H1 (cell line): ENCODE data around the gene CROCC2. TPM values are rescaled to one million over a fixed set of nuclear protein-coding genes. Genes with fewer than 3 reads are reported as not detected.
A peak's percentile ranks its signal among the peaks of the same experiment; 100 is the strongest.

Source experiments
- CTCF ChIA-PET: fragments of 300-600 bp; sonication (Branson Sonifier 250); formaldehyde crosslinking; loops from one replicate; lab custom pipeline; 2021; ENCODE audit not compliant: partially characterized antibody; lab: Charles Lee
- POLR2A ChIA-PET: fragments of 300-600 bp; sonication (Branson Sonifier 250); formaldehyde crosslinking; loops from one replicate; lab custom pipeline; 2021; ENCODE audit warnings: inconsistent platforms; ENCODE audit not compliant: partially characterized antibody; lab: Charles Lee
- DNase-seq, 2 experiments: peaks; one replicate each; pipeline versions ENCODE4 v3.0.0 to v3.0.0-alpha.2; 2010 to 2022; ENCODE audit warnings: low spot score in 2 of 2, low read depth in 1 of 2, mixed read lengths in 1 of 2
- FAIRE-seq: peaks from 2 replicates; lab custom pipeline; 2011; peaks lifted over from hg19 to GRCh38; lab: Jason Lieb, UNC
- H2AFZ ChIP-seq: 2 replicates; pipeline ENCODE4 v1.8.1; 2012; ENCODE audit warnings: low read length, inconsistent platforms
- H2AK5ac ChIP-seq: 2 replicates; pipeline ENCODE4 v1.6.1; 2013; ENCODE audit warnings: low read depth, low read length
- H2BK120ac ChIP-seq: replicated peaks from 2 replicates; pipeline ENCODE3; 2013; ENCODE audit warnings: low read depth, low read length, inconsistent platforms
- H2BK12ac ChIP-seq: 2 replicates; pipeline ENCODE4 v1.6.1; 2013; ENCODE audit warnings: low read depth, low read length
- H2BK15ac ChIP-seq: 2 replicates; pipeline ENCODE4 v1.6.1; 2013; ENCODE audit warnings: low read length
- H2BK20ac ChIP-seq: 2 replicates; pipeline ENCODE4 v1.6.1; 2013; ENCODE audit warnings: low read length
- H2BK5ac ChIP-seq: 2 replicates; pipeline ENCODE4 v1.6.1; 2013; ENCODE audit warnings: low read depth, low read length
- H3K14ac ChIP-seq: 2 replicates; pipeline ENCODE4 v1.6.1; 2013; ENCODE audit warnings: inconsistent platforms; ENCODE audit not compliant: insufficient read length
- H3K18ac ChIP-seq: 2 replicates; pipeline ENCODE4 v1.6.1; 2013; ENCODE audit warnings: low read length; ENCODE audit errors: extremely low read depth
- H3K23ac ChIP-seq: 2 replicates; pipeline ENCODE4 v1.6.1; 2013; ENCODE audit warnings: inconsistent platforms; ENCODE audit not compliant: insufficient read length
- H3K23me2 ChIP-seq: 2 replicates; pipeline ENCODE4 v1.6.1; 2013; ENCODE audit warnings: low read depth, low read length
- H3K27ac ChIP-seq: 2 replicates; pipeline ENCODE4 v1.6.1; 2011; ENCODE audit warnings: low read depth, low read length, inconsistent platforms
- H3K27me3 ChIP-seq, 4 experiments: replicated peaks in 1 of 4; 1 replicate in 1 of 4; 2 replicates in 3 of 4; pipeline versions ENCODE4 v1.6.1 to v1.8.1; 2011 to 2013; ENCODE audit warnings: low read length in 3 of 4, mild to moderate bottlenecking in 3 of 4, inconsistent platforms in 2 of 4, mixed read lengths in 2 of 4, moderate library complexity in 1 of 4; ENCODE audit not compliant: control insufficient read depth in 3 of 4, insufficient read depth in 3 of 4; ENCODE audit errors: extremely low read depth in 1 of 4
- H3K36me3 ChIP-seq, 4 experiments: 2 replicates each; pipeline versions ENCODE4 v1.6.1 to v1.8.1; 2011 to 2013; ENCODE audit warnings: mild to moderate bottlenecking in 4 of 4, low read length in 3 of 4, moderate library complexity in 2 of 4, control low read depth in 1 of 4, inconsistent platforms in 1 of 4; ENCODE audit not compliant: insufficient read depth in 4 of 4, control insufficient read depth in 2 of 4
- H3K4ac ChIP-seq: replicated peaks from 2 replicates; pipeline ENCODE3; 2013; ENCODE audit warnings: low read length, low read depth, mixed read lengths, inconsistent platforms; ENCODE audit not compliant: insufficient read length
- H3K4me1 ChIP-seq, 4 experiments: replicated peaks in 1 of 4; 1 replicate in 1 of 4; 2 replicates in 3 of 4; pipeline versions ENCODE4 v1.6.1 to v1.8.1; 2011 to 2013; ENCODE audit warnings: low read length in 3 of 4, inconsistent platforms in 2 of 4, mixed read lengths in 1 of 4; ENCODE audit not compliant: insufficient read depth in 4 of 4, control insufficient read depth in 3 of 4
- H3K4me2 ChIP-seq, 2 experiments: 2 replicates each; pipeline versions ENCODE4 v1.6.1 to v1.8.1; 2011 to 2013; ENCODE audit warnings: low read depth in 2 of 2, low read length in 2 of 2, control low read depth in 1 of 2, inconsistent platforms in 1 of 2, mild to moderate bottlenecking in 1 of 2; ENCODE audit not compliant: insufficient read depth in 1 of 2
- H3K4me3 ChIP-seq, 4 experiments: fragments of 200-600, 300-600 bp in 1 of 4; sonication (generic), shearing (Covaris generic), sonication (Bioruptor Twin) in 1 of 4; 2 replicates each; pipeline versions ENCODE4 v1.5.1 to v1.8.1; 2011 to 2016; ENCODE audit warnings: low read length in 4 of 4, low read depth in 3 of 4, control low read depth in 2 of 4, inconsistent platforms in 2 of 4, mild to moderate bottlenecking in 2 of 4, mixed read lengths in 1 of 4, moderate library complexity in 1 of 4; ENCODE audit not compliant: insufficient read depth in 2 of 4; ENCODE audit errors: extremely low read depth in 1 of 4
- H3K56ac ChIP-seq: replicated peaks from 2 replicates; pipeline ENCODE3; 2013; ENCODE audit warnings: low read depth, mild to moderate bottlenecking, mixed read lengths, low read length, inconsistent platforms; ENCODE audit not compliant: insufficient read length
- H3K79me1 ChIP-seq: 2 replicates; pipeline ENCODE4 v1.6.1; 2013; ENCODE audit warnings: low read depth, low read length, control low read depth
- H3K79me2 ChIP-seq, 2 experiments: 2 replicates each; pipeline versions ENCODE4 v1.6.1 to v1.8.1; 2012 to 2013; ENCODE audit warnings: low read length in 2 of 2, mild to moderate bottlenecking in 2 of 2, inconsistent platforms in 1 of 2; ENCODE audit not compliant: insufficient read depth in 2 of 2, control insufficient read depth in 1 of 2
- H3K9ac ChIP-seq, 4 experiments: replicated peaks in 1 of 4; 1 replicate in 1 of 4; 2 replicates in 3 of 4; pipeline versions ENCODE4 v1.6.1 to v1.8.1; 2011 to 2013; ENCODE audit warnings: low read depth in 3 of 4, low read length in 3 of 4, control low read depth in 2 of 4, mild to moderate bottlenecking in 2 of 4, moderate library complexity in 2 of 4, inconsistent platforms in 1 of 4; ENCODE audit errors: extremely low read depth in 1 of 4
- H3K9me3 ChIP-seq, 2 experiments: 2 replicates each; pipeline versions ENCODE4 v1.6.1 to v1.8.1; 2012 to 2013; ENCODE audit warnings: mild to moderate bottlenecking in 2 of 2, moderate library complexity in 2 of 2, control low read depth in 1 of 2, inconsistent platforms in 1 of 2, low read depth in 1 of 2, low read length in 1 of 2, mixed read lengths in 1 of 2; ENCODE audit not compliant: insufficient read depth in 2 of 2
- H4K20me1 ChIP-seq, 2 experiments: replicated peaks in 1 of 2; 2 replicates each; pipeline versions ENCODE3 to v1.8.1; 2011 to 2013; ENCODE audit warnings: inconsistent platforms in 2 of 2, low read length in 2 of 2, mild to moderate bottlenecking in 1 of 2; ENCODE audit not compliant: insufficient read depth in 2 of 2, control insufficient read depth in 1 of 2
- H4K5ac ChIP-seq: 2 replicates; pipeline ENCODE4 v1.6.1; 2013; ENCODE audit warnings: low read length, low read depth, mixed read lengths, inconsistent platforms; ENCODE audit not compliant: insufficient read length
- H4K8ac ChIP-seq: 2 replicates; pipeline ENCODE4 v1.8.0; 2013; ENCODE audit warnings: mild to moderate bottlenecking, moderate library complexity, low read length, inconsistent platforms; ENCODE audit not compliant: insufficient read depth; ENCODE audit errors: extremely low read depth
- H4K91ac ChIP-seq: replicated peaks from 2 replicates; pipeline ENCODE3; 2013; ENCODE audit warnings: low read length, mixed read lengths, inconsistent platforms; ENCODE audit not compliant: insufficient read length
- ASH2L ChIP-seq: fragments of 200-600, 300-600 bp; sonication (generic); IDR thresholded peaks from one replicate; pipeline ENCODE4 v1.7.1; 2017; ENCODE audit warnings: low read length
- BCL11A ChIP-seq, 2 experiments: IDR thresholded peaks; one replicate each; pipeline ENCODE4 v1.6.1; 2011; ENCODE audit warnings: low read depth in 2 of 2, low read length in 2 of 2, mild to moderate bottlenecking in 2 of 2
- GABPA ChIP-seq: IDR thresholded peaks from 2 replicates; pipeline ENCODE4 v1.6.1; 2011; ENCODE audit warnings: mild to moderate bottlenecking, low read length, moderate library complexity, borderline replicate concordance; ENCODE audit not compliant: insufficient read depth
- JUN ChIP-seq: IDR thresholded peaks from 2 replicates; pipeline ENCODE4 v1.6.1; 2011; ENCODE audit warnings: low read depth, mild to moderate bottlenecking, improper control_type of control experiment, low read length
- KDM1A ChIP-seq: fragments of 200-600, 300-600 bp; sonication (generic); IDR thresholded peaks from 2 replicates; pipeline ENCODE4 v1.7.1; 2016; ENCODE audit warnings: mild to moderate bottlenecking, low read length, borderline replicate concordance
- NRF1 ChIP-seq: IDR thresholded peaks from 2 replicates; pipeline ENCODE4 v1.6.1; 2011; ENCODE audit warnings: mild to moderate bottlenecking, low read depth, low read length, improper control_type of control experiment
- POLR2AphosphoS5 ChIP-seq: IDR thresholded peaks from 2 replicates; pipeline ENCODE4 v1.6.1; 2011; ENCODE audit warnings: low read depth, low read length
- RFX5 ChIP-seq: IDR thresholded peaks from 2 replicates; pipeline ENCODE4 v1.6.1; 2011; ENCODE audit warnings: low read depth, low read length, improper control_type of control experiment, borderline replicate concordance
- RXRA ChIP-seq: IDR thresholded peaks from 2 replicates; pipeline ENCODE4 v1.6.1; 2011; ENCODE audit warnings: low read depth, mild to moderate bottlenecking, low read length, moderate library complexity; ENCODE audit not compliant: insufficient read depth
- SAP30 ChIP-seq: fragments of 300-600 bp; sonication (generic); IDR thresholded peaks from 2 replicates; pipeline ENCODE4 v1.7.1; 2012; ENCODE audit warnings: low read length, moderate library complexity, mild to moderate bottlenecking, inconsistent platforms; ENCODE audit not compliant: insufficient read depth, insufficient replicate concordance
- SIN3A ChIP-seq, 2 experiments: IDR thresholded peaks in 1 of 2; conservative IDR thresholded peaks in 1 of 2; 2 replicates each; pipeline ENCODE4 v1.6.1; 2011 to 2012; ENCODE audit warnings: low read length in 2 of 2, improper control_type of control experiment in 1 of 2, low read depth in 1 of 2, mild to moderate bottlenecking in 1 of 2
- SIX5 ChIP-seq: IDR thresholded peaks from 2 replicates; pipeline ENCODE4 v1.6.1; 2011; ENCODE audit warnings: mild to moderate bottlenecking, low read depth, low read length
- SUZ12 ChIP-seq: fragments of 200-600 bp; sonication (generic); IDR thresholded peaks from 2 replicates; pipeline ENCODE4 v1.6.1; 2012; ENCODE audit warnings: mild to moderate bottlenecking, inconsistent platforms, low read length, moderate library complexity, mixed read lengths
- WGBS, 2 experiments: shearing (Covaris generic) in 1 of 2; methylation state at CpG; one replicate each; pipeline versions ENCODE4 v1.1.6 to v1.1.7; 2013 to 2015; ENCODE audit warnings: low lambda C conversion rate in 2 of 2, mixed read lengths in 2 of 2, inconsistent platforms in 1 of 2, low coverage in 1 of 2, missing lambda C conversion rate in 1 of 2; ENCODE audit not compliant: insufficient replicate concordance in 2 of 2, insufficient coverage in 1 of 2, insufficient read length in 1 of 2; ENCODE audit errors: extremely low coverage in 1 of 2, missing lambda C conversion rate in 1 of 2; 5-methylcytosine and 5-hydroxymethylcytosine counted together
- polyA plus RNA-seq, 7 experiments: library from polyadenylated mRNA; depleted of rRNA in 3 of 7; stranded (reverse) in 5 of 7; unstranded in 2 of 7; fragments of >200 nt in 5 of 7; fragments of 200-250 nt in 2 of 7; gene quantifications; 1 replicate in 5 of 7; 2 replicates in 1 of 7; 4 replicates in 1 of 7; pipeline versions ENCODE4 v1.2.1 to v1.2.3, GENCODE V29; 2011 to 2013; ENCODE audit warnings: missing spikeins in 2 of 7, mixed read lengths in 2 of 7
- total RNA-seq: library from RNA; stranded (reverse); fragmentation: NEBNext Ultra II Directional; extraction: Animal tissue kit (Norgen Biotek cat#: 25700); gene quantifications from 2 replicates; pipeline ENCODE4 v1.2.1, GENCODE V29; 2021

The CROCC2 gene
- total and polyA plus RNA-seq, 2 of the 8 experiments (the other 6 are each of a cell fraction or from before 2014, with no cell fraction given) = not detected

- no peak overlapping the region for H3K4ac ChIP-seq
- no peaks in the 10 kb centered on the region for H3K79me1 ChIP-seq
- H3K36me3 ChIP-seq = no peaks in the 10 kb centered on the region
- no peak overlapping the region for H3K27ac ChIP-seq
- 0 out of 2 replicates have a peak overlapping the region, but pooled peaks have one; percentile 85 for H4K8ac ChIP-seq
- H3K14ac ChIP-seq = no peak overlapping the region
- H4K5ac ChIP-seq = no peak overlapping the region
- H2BK12ac ChIP-seq = no peak overlapping the region
- no peak overlapping the region for H2BK15ac ChIP-seq
- no peaks in the 10 kb centered on the region for H3K79me2 ChIP-seq
- no peak overlapping the region for H2BK20ac ChIP-seq
- CTCF ChIA-PET = interaction anchor here (0.8 to 1.4 kb wide), 5 partner anchors 8 to 169 kb away, joined by 3 to 4 read pairs (median 3); no protein-coding TSS in a partner anchor
- no peak overlapping the region for H2BK120ac ChIP-seq
- H3K56ac ChIP-seq = no peak overlapping the region
- H4K20me1 ChIP-seq = no peaks in the 10 kb centered on the region
- no peak overlapping the region for H3K9ac ChIP-seq
- peak in 1 of 2 experiments; percentile 47 for DNase-seq
- H3K23ac ChIP-seq = no peak overlapping the region
- H3K18ac ChIP-seq = no peak overlapping the region; the same call in 1 of the 2 replicates
- 90% methylated on average over 16 of the region's 18 CpGs; no CpG with 5 or more reads in 1 of the 2 experiments for WGBS, 2 experiments
- FAIRE-seq = no peak
- H2AFZ ChIP-seq = no peak overlapping the region
- H4K91ac ChIP-seq = no peak overlapping the region
- no peaks in the 10 kb centered on the region for H3K27me3 ChIP-seq
- no peaks in the 10 kb centered on the region for H3K23me2 ChIP-seq
- POLR2A ChIA-PET = no interaction called here
- H3K4me3 ChIP-seq = no peak overlapping the region
- H3K4me1 ChIP-seq = no peaks in the 10 kb centered on the region; a peak in 3 of 7 replicates
- H3K4me2 ChIP-seq = no peak overlapping the region
- H3K9me3 ChIP-seq = no peaks in the 10 kb centered on the region
- no peak overlapping the region; the same call in 1 of the 2 replicates for H2BK5ac ChIP-seq
- H2AK5ac ChIP-seq = no peak overlapping the region
- TF ChIP-seq BCL11A (IDR thresholded peaks at IDR 0.05; ENCODE audit: low read depth in 2 of 2, low read length in 2 of 2) = no peak
- TF ChIP-seq SIN3A (conservative IDR thresholded peaks at IDR 0.05 in 1 of 2, IDR thresholded peaks at IDR 0.05 in 1 of 2; ENCODE audit: low read depth in 1 of 2, low read length in 2 of 2) = no peak
- no peak for TF ChIP-seq SUZ12
- no peak for TF ChIP-seq NRF1
- TF ChIP-seq RFX5 = no peak
- TF ChIP-seq POLR2AphosphoS5 = no peak
- TF ChIP-seq SIX5 = no peak
- no peak for TF ChIP-seq GABPA
- no peak for TF ChIP-seq JUN
- no peak for TF ChIP-seq RXRA
- TF ChIP-seq SAP30 = no peak
- TF ChIP-seq ASH2L = no peak
- no peak for TF ChIP-seq KDM1A
Observed at GRCh38 chr2:240922245-240922981, 16.3 kb downstream of the CROCC2 start.
